SKM-1 treated with dmso at 0.1 percent for 144 hours (cell line): Measurements from ENCODE around the gene POLA1.

Experiments
- DNase-seq: peaks from one replicate; lab custom pipeline; 2025; ENCODE audit not compliant: unreplicated experiment; lab: John Stamatoyannopoulos, UW

Gene POLA1

DNA sequence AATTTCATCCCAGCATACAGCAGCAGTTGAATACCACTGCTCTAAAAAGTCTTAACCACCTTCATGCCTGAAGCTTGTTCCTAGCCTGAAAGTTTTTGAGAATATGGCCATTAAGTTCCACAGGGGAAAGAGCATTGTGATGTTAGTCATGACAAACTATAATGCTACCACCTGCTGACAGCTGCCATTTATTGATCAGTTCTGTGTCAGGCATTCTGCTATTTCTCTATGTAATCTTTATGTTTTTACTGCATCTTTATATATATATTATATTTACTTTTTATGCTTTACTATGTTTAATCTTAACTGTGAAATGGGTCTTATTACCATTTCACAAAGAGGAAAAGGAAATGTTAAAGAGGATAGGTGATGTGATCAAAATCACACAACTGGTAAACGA is 268.1 kb downstream of the POLA1 start:
- no peak for DNase-seq

DNA sequence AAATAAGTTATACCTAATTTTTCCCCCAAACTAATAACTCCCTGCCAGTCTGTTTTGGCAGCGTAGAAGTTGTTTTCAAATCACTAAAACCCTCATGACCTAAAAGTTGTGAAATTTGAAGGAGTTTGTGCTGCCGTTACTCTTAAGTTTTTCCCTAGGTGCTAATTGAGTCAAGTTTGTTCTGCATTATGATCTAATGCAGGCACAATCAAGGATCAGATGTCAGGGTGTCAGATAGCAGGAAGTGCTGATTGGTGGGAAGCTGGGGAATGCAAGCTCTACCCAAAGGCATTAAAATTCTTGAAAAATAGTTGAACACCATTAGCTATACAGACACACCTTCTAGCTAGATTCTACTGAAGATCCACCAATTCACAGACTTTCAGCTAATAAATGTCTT is 270.1 kb downstream of the POLA1 start:
- no peak for DNase-seq

DNA sequence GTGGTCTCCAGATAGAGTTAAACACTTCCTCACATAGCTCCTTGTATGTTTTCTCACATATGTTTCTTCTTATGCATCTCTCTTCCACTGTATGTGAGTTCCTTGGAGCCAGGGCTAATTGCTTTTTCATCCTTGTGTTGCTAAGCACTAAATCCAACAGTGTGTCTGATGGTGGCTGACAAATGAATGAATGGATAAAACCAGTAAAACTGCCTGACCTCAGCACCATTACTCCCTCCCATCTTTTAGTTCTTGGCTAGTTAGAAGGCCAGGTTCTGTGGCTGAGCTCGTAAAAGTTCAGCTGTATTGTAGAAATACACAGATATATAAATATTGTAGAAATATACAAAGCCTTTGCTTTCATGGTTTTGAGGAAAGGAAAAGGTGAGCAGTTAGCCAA is 271.7 kb downstream of the POLA1 start:
- no peak for DNase-seq

DNA sequence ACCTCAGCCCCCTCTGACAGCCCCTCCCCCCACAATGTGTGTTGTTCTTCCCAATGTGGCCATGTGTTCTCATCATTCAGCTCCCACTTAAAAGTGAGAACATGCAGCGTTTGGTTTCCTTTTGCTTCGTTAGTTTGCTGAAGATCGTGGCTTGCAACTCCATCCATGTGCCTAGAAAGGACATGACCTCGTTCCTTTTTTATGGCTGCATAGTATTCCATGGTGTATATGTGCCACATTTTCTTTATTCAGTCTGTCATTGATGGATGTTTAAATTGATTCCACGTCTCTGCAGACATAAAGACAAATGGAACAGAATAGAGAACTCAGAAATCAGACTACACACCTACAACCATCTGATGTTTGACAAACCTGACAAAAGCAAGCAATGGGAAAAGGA is 276.1 kb downstream of the POLA1 start:
- no peak for DNase-seq

DNA sequence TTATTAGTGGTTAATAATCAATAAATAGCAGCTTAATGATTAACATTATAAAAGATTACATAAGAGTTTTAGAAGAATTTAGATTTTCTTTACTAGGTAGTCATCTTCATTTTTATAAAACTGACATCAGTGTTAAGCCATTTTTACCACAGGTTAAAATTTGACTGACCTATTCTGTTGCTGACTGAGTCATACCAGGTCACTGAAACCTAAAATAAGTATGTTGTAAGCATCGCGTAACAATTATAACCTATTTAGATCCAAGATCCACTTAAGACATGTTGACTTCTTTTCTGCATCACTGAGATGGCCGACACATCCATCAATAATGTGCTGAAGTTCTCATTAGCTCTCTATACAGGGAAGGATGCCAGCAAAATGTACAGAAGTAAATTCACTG is 285.4 kb downstream of the POLA1 start:
- no peak for DNase-seq

DNA sequence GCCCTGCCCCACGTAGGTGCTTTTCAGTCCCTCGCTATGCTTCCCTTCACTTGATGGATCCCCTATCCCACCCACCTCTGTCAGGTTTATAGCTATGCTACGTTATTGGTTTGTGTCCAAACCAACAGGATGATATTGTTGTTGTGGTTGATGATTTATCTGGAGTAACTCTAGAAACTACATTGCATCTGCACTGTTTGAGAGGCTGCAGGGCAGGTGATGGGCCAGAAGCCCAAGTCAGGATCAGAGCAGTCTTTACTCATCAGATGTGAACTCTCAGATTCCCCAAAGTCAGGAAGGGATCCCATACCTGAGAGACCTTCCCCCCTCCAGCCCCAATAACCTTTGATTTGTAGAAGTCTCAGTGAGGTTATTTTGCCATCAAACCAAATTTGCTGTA is 287.3 kb downstream of the POLA1 start:
- no peak for DNase-seq

DNA sequence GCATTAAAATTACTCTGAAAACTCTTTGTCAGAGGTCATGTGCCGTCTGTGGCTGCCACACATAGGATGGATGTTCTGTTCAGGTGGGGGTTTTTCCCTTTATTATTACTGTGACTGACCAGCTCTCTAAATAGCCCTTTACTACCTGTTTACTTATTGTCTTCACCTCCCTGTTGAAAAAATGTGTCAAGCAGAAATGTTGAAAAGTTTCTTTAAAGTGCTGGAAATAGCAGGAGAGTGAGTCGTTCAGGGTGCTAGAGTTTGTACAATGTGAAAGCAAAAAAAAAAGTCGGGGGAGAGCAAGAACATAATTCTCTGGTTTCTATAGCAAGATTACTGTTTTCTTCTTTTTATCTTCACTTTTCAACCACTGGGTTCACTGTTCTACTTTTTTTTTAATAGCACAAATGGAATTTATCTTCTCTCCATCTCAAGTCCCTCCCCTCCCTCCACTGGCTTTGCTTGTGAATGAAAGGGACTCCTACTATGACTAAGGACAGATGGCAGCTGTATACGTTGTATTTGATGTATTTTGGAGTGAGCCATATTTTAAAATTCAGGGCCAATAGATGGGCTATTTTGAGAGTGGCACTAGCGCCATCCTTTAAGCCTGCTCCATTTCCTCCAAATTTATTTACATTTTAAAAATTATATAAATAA is 288.7 kb downstream of the POLA1 start:
- DNase-seq = no peak

DNA sequence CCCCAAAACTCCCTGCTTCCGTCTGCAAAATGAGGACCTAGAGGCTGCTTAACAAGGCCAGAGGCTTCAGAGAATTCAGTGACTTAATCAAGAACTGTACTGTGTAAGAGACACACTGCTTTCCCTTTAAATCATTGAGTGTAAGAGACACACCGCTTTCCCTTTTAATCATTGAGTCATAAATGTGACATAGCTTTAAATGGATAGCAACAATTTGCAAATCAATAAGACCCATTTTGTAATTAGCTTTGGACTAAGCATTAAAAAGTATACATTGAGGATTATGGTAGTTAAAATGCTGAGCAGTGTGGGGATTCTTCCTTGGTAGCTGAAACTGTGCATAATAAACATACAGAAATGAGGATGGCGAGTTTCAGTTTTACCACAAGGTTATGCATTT is 290.2 kb downstream of the POLA1 start:
- no peak for DNase-seq

DNA sequence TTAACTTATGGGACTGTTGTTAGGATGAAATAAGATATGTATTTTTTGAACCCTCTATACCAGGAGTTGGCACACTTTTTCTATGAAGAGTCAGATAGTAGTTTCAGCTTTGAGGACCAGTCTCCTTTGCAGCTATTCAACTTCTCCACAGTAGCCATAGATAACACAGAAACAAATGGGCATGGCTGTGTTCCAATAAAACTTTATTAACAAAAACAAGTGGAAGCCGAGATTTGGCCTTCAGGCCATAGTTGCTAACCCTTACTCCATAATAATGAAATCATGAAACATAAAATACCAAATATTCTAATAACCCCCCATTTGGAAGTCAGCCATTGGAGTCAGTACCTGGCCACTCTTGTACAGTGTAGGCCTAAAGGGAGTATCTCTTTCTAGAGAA is 291.4 kb downstream of the POLA1 start:
- DNase-seq = no peak

DNA sequence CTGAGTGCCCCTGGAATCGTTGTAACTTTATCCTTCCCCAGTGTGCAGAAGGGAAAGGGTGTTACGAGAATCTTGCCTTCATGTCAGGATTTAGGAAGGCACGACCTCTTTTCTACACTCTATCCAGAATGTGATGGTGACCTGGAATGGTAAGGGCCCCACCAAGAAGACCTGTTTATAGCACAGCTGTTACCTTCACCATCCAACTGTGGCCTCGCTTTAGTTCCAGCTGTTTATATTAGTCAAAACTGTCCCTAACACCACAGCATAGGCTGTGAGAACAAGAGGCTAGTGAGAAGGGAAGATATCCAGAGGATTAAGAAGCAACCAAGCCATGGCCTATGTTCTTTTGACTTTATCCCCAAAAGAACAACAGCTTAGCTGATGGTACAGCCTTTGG is 294.0 kb downstream of the POLA1 start:
- DNase-seq = no peak

DNA sequence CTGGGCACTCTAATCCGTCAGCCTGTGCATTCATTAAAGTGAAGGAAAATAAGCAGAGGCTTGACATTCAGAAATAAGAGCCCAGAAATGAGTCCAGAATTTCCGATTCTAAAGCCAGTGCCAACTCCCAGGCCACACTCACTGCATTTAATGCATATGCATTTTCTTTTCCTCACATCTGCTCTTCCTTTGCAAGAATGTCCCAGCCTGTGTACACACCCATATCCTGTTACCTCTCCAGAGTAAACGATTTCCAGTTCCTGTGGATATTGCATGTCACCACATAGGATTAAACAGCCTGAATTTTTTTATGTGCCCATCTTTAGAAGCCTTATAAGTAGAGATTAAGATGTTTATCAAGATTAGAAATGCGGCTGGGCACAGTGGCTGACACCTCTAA is 294.6 kb downstream of the POLA1 start:
- no peak for DNase-seq

DNA sequence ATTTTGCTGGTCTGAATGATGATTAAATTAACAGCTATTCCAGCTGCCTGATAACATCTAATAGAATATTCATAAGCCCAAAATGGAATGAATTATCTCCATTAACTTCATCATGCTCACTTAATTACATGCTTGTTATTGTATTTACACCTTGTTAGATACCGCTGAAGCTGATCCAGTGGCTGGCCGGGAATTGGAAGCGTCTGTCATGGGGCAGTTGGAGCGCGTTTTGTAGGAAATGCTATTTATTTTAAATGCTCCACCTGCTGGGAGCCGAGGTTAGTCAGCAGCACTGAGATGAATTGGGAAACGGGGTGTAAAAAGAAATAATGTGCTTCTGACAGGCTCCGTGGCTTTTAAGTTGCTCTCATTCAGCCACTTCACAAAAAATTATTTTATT is 296.8 kb downstream of the POLA1 start:
- no peak for DNase-seq

DNA sequence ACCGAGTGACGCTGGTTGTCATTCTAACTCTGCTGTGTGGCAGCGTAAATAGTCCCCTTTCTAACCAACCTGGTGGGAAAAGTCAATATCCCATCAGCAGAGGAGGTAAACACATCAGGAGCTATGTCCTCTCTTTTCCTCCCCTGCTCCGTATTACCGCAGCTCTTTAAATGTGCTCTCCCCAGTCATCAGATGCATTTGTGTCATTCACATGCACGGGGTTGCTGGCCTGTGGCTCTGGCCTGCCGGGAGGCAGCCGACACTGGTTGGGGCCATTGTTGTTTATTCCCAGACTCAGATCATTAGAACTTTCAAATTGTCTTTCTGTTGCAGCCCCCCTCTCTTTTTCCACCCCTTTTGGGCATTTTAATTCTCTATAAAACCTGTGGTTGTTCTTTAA is 300.2 kb downstream of the POLA1 start:
- DNase-seq = no peak

DNA sequence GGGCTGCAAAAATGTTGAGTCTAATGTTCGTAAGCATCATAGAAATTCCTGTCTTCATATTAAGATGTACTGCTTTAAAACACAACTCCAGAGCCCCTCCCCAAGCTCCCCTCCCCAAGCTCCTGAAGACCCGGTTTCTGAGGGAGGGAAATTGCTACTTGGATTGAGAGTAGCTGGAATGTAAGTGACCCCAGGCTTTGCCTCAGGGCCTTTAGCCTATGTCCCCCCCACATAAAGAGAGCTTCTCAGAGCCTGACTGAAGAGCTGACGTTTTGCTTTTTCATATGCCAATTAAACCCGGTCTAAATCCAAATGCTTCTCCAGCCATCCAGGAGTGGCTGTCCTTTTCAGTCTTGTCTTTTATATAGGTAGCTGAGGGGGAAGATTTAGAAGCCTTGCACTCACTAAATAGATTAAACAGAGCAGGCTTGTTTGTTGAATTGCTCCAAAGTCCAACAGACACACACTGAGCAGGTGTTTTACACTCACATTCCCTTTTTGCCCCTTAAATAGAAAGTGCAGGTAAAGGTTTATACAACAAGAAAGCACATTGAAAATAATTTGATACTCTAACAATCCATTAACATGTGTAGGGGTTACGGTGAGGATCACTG is 302.5 kb downstream of the POLA1 start:
- DNase-seq = no peak

DNA sequence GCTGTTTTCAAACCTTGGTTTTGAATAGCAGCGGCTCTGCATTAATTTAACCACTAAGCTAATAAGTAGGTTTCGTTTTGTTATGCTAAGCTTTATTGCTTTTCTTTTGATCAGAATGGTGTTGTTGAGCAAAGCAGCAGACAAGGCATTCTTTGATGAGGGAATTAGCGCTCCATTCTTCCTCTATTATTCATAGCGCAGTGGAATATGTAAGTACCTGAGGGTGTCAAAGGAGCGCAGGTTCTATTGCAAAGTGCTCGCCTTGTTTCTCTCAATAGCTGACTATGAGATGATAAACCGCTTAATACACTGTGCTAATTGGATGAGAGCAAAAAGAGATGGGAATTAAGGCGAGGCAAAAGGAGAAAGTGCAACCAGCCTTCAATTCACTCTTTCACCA is 305.8 kb downstream of the POLA1 start:
- DNase-seq = no peak

DNA sequence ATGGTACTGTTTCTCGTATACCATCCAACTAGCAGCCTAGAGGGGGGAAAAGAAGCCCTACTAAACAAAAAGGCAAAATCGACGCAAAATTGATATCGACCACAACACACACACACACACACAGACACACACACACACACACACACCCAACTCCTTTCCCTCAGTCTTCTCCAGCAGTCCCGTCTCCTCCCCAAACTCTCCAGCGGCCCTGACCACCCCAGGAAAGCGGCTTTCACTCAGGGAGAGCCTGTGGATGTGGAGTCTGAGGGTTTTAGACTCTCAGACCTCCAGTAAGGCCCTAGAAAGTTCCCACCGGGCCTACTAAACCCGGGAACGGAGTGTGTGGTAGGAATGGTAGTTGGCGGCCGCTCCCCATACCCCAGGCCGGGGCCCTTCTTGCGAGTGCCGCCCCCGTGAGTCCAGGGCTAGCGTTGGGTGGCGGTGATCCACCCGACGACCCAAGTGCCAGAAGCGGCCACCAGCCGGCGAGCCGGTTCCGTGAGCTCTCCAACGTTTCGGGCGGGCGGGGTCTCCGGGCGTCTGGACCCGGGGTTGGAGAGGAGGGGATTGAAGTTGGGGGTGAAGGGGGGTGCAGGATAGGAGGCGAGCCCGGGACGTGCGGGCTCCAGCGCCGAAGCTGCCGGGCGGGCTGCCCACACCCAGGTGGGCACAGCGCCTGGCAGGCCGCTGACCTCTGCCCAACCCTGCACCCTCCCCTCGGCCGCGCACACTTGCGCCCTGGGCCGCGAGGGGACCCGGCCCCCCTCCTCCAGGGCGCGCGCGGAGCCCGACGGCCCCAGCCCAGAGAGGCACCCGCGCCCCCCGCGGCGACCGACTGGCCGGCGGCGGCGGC is 308.3 kb downstream of the POLA1 start:
- DNase-seq = no peak

DNA sequence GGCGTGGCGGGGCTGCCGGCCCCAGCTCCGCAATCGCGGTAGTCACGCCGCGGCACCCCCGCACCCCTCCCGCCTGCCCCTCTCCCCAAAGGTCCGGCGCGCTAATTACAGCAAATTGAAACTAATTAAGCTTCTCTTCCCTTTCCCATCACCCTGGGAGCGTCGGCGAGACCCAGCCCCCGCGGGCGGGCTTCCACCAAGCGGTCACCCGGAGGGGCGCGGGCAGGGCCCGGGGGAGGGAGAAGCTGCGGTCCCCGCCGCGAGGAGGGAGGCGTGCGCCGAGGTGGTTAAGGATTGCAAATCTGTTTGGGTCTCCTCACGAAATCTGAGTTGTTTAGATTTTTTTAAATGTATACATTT is 308.9 kb downstream of the POLA1 start:
- DNase-seq = no peak

DNA sequence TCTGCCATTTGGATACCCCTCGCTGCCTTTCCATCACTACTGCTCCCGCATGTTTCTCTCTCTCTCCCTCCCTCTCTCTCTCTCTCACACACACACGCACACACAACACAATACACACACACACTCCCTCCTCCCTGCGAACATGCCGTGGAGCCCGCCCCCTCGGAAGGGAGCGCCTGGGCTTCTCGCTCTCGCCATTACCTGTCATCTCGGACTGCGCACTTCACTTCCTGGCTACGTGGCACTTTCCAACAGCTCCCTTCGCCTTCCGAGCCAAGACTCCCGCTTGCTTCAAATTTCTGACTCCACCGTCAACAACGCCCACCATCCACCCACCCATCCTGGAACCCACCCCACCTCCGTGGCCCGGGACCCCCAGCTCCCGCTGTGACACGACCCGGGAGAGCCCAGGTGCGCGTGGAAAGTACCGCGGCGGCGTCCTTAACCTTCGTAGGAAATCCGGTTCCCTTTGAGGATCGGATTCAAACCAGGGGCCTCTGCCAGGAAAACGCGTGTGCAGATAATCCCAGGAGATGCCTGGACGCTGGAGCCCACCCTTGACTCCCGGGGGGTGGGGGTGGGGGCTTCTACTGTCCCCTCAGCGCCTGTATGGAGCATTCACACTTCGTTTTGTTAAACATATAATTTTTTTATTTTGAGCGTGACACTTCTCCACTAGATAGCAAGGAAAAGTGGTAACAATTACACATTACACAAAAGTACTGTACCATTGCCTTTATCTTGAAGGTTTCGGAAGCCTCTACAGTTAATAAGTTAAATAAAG is 309.5 kb downstream of the POLA1 start:
- DNase-seq = no peak

DNA sequence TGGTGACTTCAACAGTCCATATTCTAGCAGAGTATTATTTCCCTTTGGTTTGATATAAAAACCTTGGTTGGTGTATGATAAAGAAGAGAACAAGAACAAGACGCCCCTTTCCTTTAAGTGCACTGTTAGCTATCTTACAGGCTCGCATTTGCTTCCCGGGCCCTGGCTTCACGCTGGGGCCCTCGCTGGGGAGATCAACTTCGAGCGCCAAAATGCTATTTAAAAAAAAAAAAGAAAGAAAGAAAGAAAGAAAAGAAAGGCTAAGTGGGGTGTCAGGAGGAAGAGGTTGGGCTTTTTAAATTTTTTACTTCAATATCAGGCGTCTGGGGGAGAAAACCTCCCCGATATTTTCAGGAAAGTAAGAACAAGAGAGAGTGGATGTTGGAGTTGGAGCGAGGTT is 310.3 kb downstream of the POLA1 start:
- no peak for DNase-seq

DNA sequence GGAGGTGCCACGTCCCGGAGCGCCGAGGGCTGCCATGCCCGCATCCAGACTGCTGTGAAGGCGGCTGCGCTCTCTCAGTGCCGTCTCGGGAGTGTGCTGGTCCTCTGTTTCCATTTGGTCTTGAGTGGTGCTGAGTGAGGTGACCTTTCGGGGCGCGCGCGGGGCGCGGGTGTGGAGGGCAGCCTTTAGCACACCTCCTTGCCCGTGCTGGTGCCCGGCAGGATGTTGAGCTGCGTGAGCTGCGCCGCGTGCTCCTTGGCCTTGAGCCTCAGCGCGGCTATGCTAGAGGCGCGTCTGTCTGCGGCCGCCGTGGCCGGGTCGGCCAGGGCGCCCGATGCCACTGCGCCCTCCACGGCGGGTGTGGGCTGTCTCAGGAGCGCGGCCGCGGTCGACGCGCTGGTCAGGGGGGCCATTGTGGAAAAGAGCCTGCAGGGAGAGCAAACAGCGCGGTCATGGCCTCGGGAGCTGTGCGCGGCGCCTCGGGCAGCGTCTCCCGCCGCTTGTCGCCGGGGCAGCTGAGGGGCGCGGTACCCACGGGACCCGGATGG is 310.8 kb downstream of the POLA1 start:
- no peak for DNase-seq

DNA sequence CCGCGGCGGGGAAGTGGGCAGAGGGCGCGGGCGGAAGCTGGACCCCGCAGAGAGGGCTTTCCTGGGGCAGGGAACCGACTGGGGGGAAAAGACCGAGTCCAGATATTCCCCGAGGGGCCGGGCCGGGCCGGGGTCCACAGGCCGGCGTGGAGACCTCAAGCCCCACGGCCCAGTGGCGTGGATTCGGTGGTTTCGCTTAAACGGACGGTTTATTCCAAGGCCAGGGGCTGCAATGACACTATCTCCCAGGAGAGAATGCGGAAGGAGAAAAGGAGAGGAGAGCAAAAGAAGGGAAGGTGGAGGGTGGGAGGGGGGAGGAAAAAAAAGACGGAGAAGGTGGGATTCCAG is 311.3 kb downstream of the POLA1 start:
- DNase-seq = no peak
